Omental fat pad (tissue), 4 donors: ENCODE data around the gene ABCA13. TPM values are rescaled to one million over a fixed set of nuclear protein-coding genes. Genes with fewer than 3 reads are reported as not detected.

Source experiments
- ATAC-seq: fragments of 150-250 bp; one replicate; pipeline ENCODE4 v1.9.1; 2016; ENCODE audit warnings: mild to moderate bottlenecking, moderate library complexity; ENCODE audit not compliant: low FRiP score
- DNase-seq: peaks from one replicate; pipeline ENCODE4 v3.0.0-alpha.2; 2019; ENCODE audit warnings: low spot score
- total RNA-seq, 4 donors: library from RNA; depleted of rRNA; stranded (reverse); fragments of >200 nt; gene quantifications; one replicate each; pipeline ENCODE4 v1.1.0, GENCODE V29; 2016
- TF ChIP-seq, protein P1 (sequence below), 3 donors: fragments of 450-650 bp; IDR thresholded peaks; one replicate each; pipeline ENCODE4 v1.5.1; 2016 to 2017; ENCODE audit warnings: antibody characterized with exemption in 3 of 3, mild to moderate bottlenecking in 3 of 3, moderate library complexity in 2 of 3

The ABCA13 gene
- total RNA-seq, 4 donors from 2014 or later, result 0.13 to 0.37 (median 0.16) TPM; not detected in 1

- ATAC-seq (no peak), DNase-seq (no peak)
- TF ChIP-seq, protein P1, sequence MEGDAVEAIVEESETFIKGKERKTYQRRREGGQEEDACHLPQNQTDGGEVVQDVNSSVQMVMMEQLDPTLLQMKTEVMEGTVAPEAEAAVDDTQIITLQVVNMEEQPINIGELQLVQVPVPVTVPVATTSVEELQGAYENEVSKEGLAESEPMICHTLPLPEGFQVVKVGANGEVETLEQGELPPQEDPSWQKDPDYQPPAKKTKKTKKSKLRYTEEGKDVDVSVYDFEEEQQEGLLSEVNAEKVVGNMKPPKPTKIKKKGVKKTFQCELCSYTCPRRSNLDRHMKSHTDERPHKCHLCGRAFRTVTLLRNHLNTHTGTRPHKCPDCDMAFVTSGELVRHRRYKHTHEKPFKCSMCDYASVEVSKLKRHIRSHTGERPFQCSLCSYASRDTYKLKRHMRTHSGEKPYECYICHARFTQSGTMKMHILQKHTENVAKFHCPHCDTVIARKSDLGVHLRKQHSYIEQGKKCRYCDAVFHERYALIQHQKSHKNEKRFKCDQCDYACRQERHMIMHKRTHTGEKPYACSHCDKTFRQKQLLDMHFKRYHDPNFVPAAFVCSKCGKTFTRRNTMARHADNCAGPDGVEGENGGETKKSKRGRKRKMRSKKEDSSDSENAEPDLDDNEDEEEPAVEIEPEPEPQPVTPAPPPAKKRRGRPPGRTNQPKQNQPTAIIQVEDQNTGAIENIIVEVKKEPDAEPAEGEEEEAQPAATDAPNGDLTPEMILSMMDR (IDR thresholded peaks at IDR 0.05), result no peak
Measured at GRCh38 chr7:48304641-48305040, 133.4 kb downstream of the ABCA13 start.

GRCh38 chr7:48305661-48306060 lies 134.4 kb downstream of the ABCA13 start:
- TF ChIP-seq, protein P1 (IDR thresholded peaks at IDR 0.05), result no peak
- ATAC-seq (no peak), DNase-seq (no peak)

GRCh38 chr7:48307041-48307714 lies 135.9 kb downstream of the ABCA13 start:
- DNase-seq (no peak), ATAC-seq (no peak)
- TF ChIP-seq, protein P1 (IDR thresholded peaks at IDR 0.05), result no peak

DNA sequence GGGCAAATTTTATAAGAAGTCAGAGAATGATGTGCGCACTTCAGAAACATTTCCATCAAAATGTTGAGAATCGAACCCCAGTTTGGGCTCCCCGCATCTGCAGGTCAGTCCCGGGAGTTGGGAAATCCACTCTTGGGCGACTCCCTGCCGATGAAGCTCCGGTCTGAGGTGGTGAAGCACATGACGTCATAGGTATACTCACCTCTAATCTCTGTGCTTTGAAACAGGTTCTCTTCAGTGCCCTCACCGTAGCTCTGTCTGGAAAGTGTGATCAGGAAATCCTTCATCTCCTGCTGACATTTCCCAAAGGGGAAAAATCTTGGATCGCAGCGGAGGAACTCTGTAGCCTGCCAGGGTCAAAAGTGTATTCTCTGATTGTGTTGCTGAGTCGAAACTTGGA lies 138.5 kb downstream of the ABCA13 start:
- ATAC-seq (no peak), DNase-seq (no peak)
- TF ChIP-seq, protein P1 (IDR thresholded peaks at IDR 0.05), result no peak

GRCh38 chr7:48311464-48312100 lies 140.3 kb downstream of the ABCA13 start:
- DNase-seq, result no peak
- TF ChIP-seq, protein P1 (IDR thresholded peaks at IDR 0.05), result no peak

GRCh38 chr7:48312151-48312550 lies 140.9 kb downstream of the ABCA13 start:
- TF ChIP-seq, protein P1 (IDR thresholded peaks at IDR 0.05), result no peak
- ATAC-seq (no peak), DNase-seq (no peak)

More at GRCh38 chr7:48311464-48312100, 140.3 kb downstream of the ABCA13 start:
- ATAC-seq, result no peak

DNA sequence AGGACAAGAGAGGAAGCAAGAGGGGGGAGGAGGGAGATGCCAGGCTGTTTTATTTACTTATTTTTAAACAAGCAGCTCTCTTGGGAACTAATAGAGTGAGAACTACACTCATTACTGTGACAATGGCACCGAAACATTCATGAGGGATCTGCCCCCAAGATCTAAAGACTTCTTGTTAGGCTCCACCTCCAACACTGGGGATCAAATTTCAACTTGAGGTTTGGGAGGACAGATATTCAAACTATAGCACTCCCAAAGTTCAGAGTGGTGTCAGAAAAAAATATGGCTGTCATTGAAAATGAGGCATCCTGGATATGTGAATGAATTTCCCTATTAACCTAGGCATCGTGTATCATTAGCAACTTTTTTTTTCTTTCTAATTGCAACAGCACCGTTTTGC lies 145.5 kb downstream of the ABCA13 start:
- TF ChIP-seq, protein P1 (IDR thresholded peaks at IDR 0.05), result no peak
- ATAC-seq, result no peak
- DNase-seq, result no peak
